ENCODE data around the gene KLHL41. TPM values are rescaled to one million over a fixed set of nuclear protein-coding genes. Genes with fewer than 3 reads are reported as not detected.

Gene KLHL41
- total RNA-seq, 1 experiment from 2014 or later: 0.15 TPM

GRCh38 chr2:169525434-169525833 lies 15.9 kb downstream of the KLHL41 start:
- no TSS peak for BruUV-seq (replicated peaks)
- intact Hi-C loops (cut with micrococcal nuclease): no loop called here
- ChIA-PET RAD21 (ENCODE audit: low non-redundant PET in 1 of 2, low total read pairs in 2 of 2, uncharacterized antibody in 2 of 2, unreplicated experiment in 2 of 2) (no interaction called here), CTCF (no interaction called here), POLR2A (no interaction called here)
- Histone ChIP-seq H3K36me3 (ENCODE audit: control insufficient read depth in 1 of 2, insufficient read depth in 2 of 2, low read length in 2 of 2) (peaks cover 0 to 5% of the 10 kb centered on the region in 2 experiments; a peak in 1 of 4 replicates), H3K4me2 (ENCODE audit: low read length) (no peak overlapping the region), H3K79me2 (ENCODE audit: insufficient read depth, low read length) (no peaks in the 10 kb centered on the region), H3K27me3 (ENCODE audit: insufficient read depth, low read length) (no peaks in the 10 kb centered on the region), H3K4me3 (replicated peaks in 1 of 2; ENCODE audit: low read depth in 1 of 2, low read length in 2 of 2) (no peak overlapping the region), H3K27ac (ENCODE audit: low read depth, low read length) (no peak overlapping the region), H2AFZ (ENCODE audit: low read depth, low read length, poor library complexity, severe bottlenecking) (no peak overlapping the region), H4K20me1 (ENCODE audit: insufficient read depth) (no peaks in the 10 kb centered on the region), H3K9me3 (ENCODE audit: control insufficient read depth in 1 of 2, insufficient read depth in 1 of 2, low read depth in 1 of 2, low read length in 2 of 2) (no peaks in the 10 kb centered on the region), H3K9ac (ENCODE audit: low read length) (no peak overlapping the region), H3K9me2 (ENCODE audit: insufficient read depth) (no peaks in the 10 kb centered on the region), H3K4me1 (ENCODE audit: control insufficient read depth in 1 of 2, insufficient read depth in 2 of 2, low read length in 2 of 2) (no peaks in the 10 kb centered on the region)
- TF ChIP-seq POLR2AphosphoS5 (IDR thresholded peaks at IDR 0.05; ENCODE audit: low read depth, low read length): no peak
- no peak for TF ChIP-seq POLR2A (IDR thresholded peaks at IDR 0.05; ENCODE audit: borderline replicate concordance, extremely low read depth, insufficient read depth, insufficient read length)
- TF ChIP-seq REST (IDR thresholded peaks at IDR 0.05; ENCODE audit: low read depth): no peak
- DNase-seq (ENCODE audit: low read depth, low spot score) (no peak), ATAC-seq (no peak)

- Histone ChIP-seq H3K9me3 (ENCODE audit: control insufficient read depth in 1 of 2, insufficient read depth in 1 of 2, low read depth in 1 of 2, low read length in 2 of 2) (no peaks in the 10 kb centered on the region), H3K4me1 (ENCODE audit: control insufficient read depth in 1 of 2, insufficient read depth in 2 of 2, low read length in 2 of 2) (no peaks in the 10 kb centered on the region), H3K27ac (ENCODE audit: low read depth, low read length) (no peak overlapping the region), H3K4me3 (replicated peaks in 1 of 2; ENCODE audit: low read depth in 1 of 2, low read length in 2 of 2) (no peak overlapping the region), H3K36me3 (ENCODE audit: control insufficient read depth in 1 of 2, insufficient read depth in 2 of 2, low read length in 2 of 2) (peaks cover 0 to 5% of the 10 kb centered on the region in 2 experiments; a peak in 1 of 4 replicates), H3K27me3 (ENCODE audit: insufficient read depth, low read length) (no peaks in the 10 kb centered on the region), H3K9ac (ENCODE audit: low read length) (no peak overlapping the region), H3K79me2 (ENCODE audit: insufficient read depth, low read length) (no peaks in the 10 kb centered on the region), H4K20me1 (ENCODE audit: insufficient read depth) (no peaks in the 10 kb centered on the region), H2AFZ (ENCODE audit: low read depth, low read length, poor library complexity, severe bottlenecking) (no peak overlapping the region), H3K9me2 (ENCODE audit: insufficient read depth) (no peaks in the 10 kb centered on the region), H3K4me2 (ENCODE audit: low read length) (no peak overlapping the region)
- ATAC-seq (no peak), DNase-seq (ENCODE audit: low read depth, low spot score) (no peak)
- CTCF ChIA-PET: no interaction called here
- TF ChIP-seq ELF1 (IDR thresholded peaks at IDR 0.05; ENCODE audit: borderline replicate concordance, low read depth) (no peak), RAD21 (IDR thresholded peaks at IDR 0.05; ENCODE audit: low read depth) (no peak), CBX3 (IDR thresholded peaks at IDR 0.05; ENCODE audit: low read depth) (no peak), CEBPB (IDR thresholded peaks at IDR 0.05; ENCODE audit: low read depth) (no peak), ZFX (IDR thresholded peaks at IDR 0.05) (no peak), MAX (IDR thresholded peaks at IDR 0.05) (no peak), CTCF (IDR thresholded peaks at IDR 0.05 in 2 of 3, conservative IDR thresholded peaks at IDR 0.05 in 1 of 3; ENCODE audit: borderline replicate concordance in 1 of 3, insufficient read depth in 1 of 3, low read depth in 2 of 3, low read length in 2 of 3) (no peak)
- POLR2A ChIA-PET: no interaction called here
- no TSS peak for BruUV-seq (replicated peaks)
- RAD21 ChIA-PET (ENCODE audit: low non-redundant PET in 1 of 2, low total read pairs in 2 of 2, uncharacterized antibody in 2 of 2, unreplicated experiment in 2 of 2): no interaction called here
- intact Hi-C loops (cut with micrococcal nuclease): no loop called here
These were observed 16.9 kb downstream of the KLHL41 start for GRCh38 chr2:169526451-169526850.

Data from HCT116 (cell line).